NCI-H345 treated with DMSO at 0.1 percent for 48 hours (cell line): Measurements from ENCODE around the gene ATP2B1.

Source experiments
- DNase-seq: peaks from one replicate; lab custom pipeline; 2025; ENCODE audit not compliant: unreplicated experiment; lab: John Stamatoyannopoulos, UW

Gene ATP2B1

GRCh38 chr12:89597770-89598169 lies 110.9 kb downstream of the ATP2B1 start:
- no peak for DNase-seq

GRCh38 chr12:89597210-89597609 lies 111.4 kb downstream of the ATP2B1 start:
- no peak for DNase-seq

GRCh38 chr12:89593873-89594272 lies 114.8 kb downstream of the ATP2B1 start:
- DNase-seq, result no peak

- DNase-seq, result no peak
Measured at GRCh38 chr12:89593233-89593632, 115.4 kb downstream of the ATP2B1 start.

- DNase-seq, result no peak
Measured at GRCh38 chr12:89589753-89590152, 118.9 kb downstream of the ATP2B1 start.

- DNase-seq, result no peak
Measured at GRCh38 chr12:89578499-89578898, 130.1 kb downstream of the ATP2B1 start.

- no peak for DNase-seq
Measured at GRCh38 chr12:89576572-89577220, 131.9 kb downstream of the ATP2B1 start.

- DNase-seq, result no peak
Measured at GRCh38 chr12:89575374-89575773, 133.3 kb downstream of the ATP2B1 start.

GRCh38 chr12:89574736-89575208 lies 133.9 kb downstream of the ATP2B1 start:
- no peak for DNase-seq

GRCh38 chr12:89573051-89573810 lies 135.4 kb downstream of the ATP2B1 start:
- no peak for DNase-seq

- no peak for DNase-seq
Measured at GRCh38 chr12:89571491-89572195, 137.0 kb downstream of the ATP2B1 start.

- DNase-seq, result no peak
Measured at GRCh38 chr12:89568484-89568883, 140.2 kb downstream of the ATP2B1 start.

- DNase-seq, result no peak
Measured at GRCh38 chr12:89567691-89568239, 140.9 kb downstream of the ATP2B1 start.

- DNase-seq, result no peak
Measured at GRCh38 chr12:89566615-89567014, 142.0 kb downstream of the ATP2B1 start.

GRCh38 chr12:89565002-89565401 lies 143.6 kb downstream of the ATP2B1 start:
- no peak for DNase-seq

GRCh38 chr12:89559753-89560152 lies 148.9 kb downstream of the ATP2B1 start:
- DNase-seq, result no peak

GRCh38 chr12:89556976-89557375 lies 151.7 kb downstream of the ATP2B1 start:
- DNase-seq, result no peak

- DNase-seq, result no peak
Measured at GRCh38 chr12:89552376-89552775, 156.3 kb downstream of the ATP2B1 start.

- no peak for DNase-seq
Measured at GRCh38 chr12:89551747-89552146, 156.9 kb downstream of the ATP2B1 start.

- no peak for DNase-seq
Measured at GRCh38 chr12:89547101-89547500, 161.5 kb downstream of the ATP2B1 start.

- no peak for DNase-seq
Measured at GRCh38 chr12:89546151-89546550, 162.5 kb downstream of the ATP2B1 start.
